SK-N-SH (cell line): ENCODE data around the gene SENP3. TPM values are rescaled to one million over a fixed set of nuclear protein-coding genes. Genes with fewer than 3 reads are reported as not detected.

Experiments
- CTCF ChIA-PET: fragments of 300-600, 350-600 bp; formaldehyde crosslinking; extraction: SDS; loops from one replicate; lab custom pipeline; 2021; lab: Yijun Ruan, JAX
- POLR2A ChIA-PET: fragments of 350-600 bp; sonication (Branson Sonifier 250); formaldehyde crosslinking; extraction: SDS; loops from one replicate; lab custom pipeline; 2020; ENCODE audit warnings: antibody characterized with exemption, inconsistent platforms; lab: Yijun Ruan, JAX
- DNase-seq: peaks from one replicate; pipeline ENCODE4 v3.0.0; 2012
- H2AFZ ChIP-seq: fragments of 200-600 bp; sonication (generic); 2 replicates; pipeline ENCODE4 v1.8.1; 2016; ENCODE audit warnings: antibody characterized with exemption, mild to moderate bottlenecking, low read depth
- H3F3A ChIP-seq: fragments of 200-600 bp; sonication (generic); replicated peaks from 2 replicates; pipeline ENCODE3; 2016; ENCODE audit warnings: antibody characterized with exemption, mild to moderate bottlenecking; ENCODE audit not compliant: insufficient read depth
- H3K27ac ChIP-seq, 2 experiments: fragments of 200-500 bp in 1 of 2; fragments of 200-600 bp in 1 of 2; sonication (Bioruptor generic) in 1 of 2; sonication (generic), shearing (Covaris generic) in 1 of 2; 2 replicates each; pipeline versions ENCODE4 v1.5.1 to v1.6.1; 2014 to 2016; ENCODE audit warnings: low read depth in 2 of 2, inconsistent platforms in 1 of 2, low read length in 1 of 2, mild to moderate bottlenecking in 1 of 2, mixed read lengths in 1 of 2
- H3K27me3 ChIP-seq: fragments of 200-600 bp; sonication (generic), shearing (Covaris generic); 2 replicates; pipeline ENCODE4 v1.6.1; 2016; ENCODE audit warnings: mixed run types; ENCODE audit not compliant: insufficient read depth
- H3K36me3 ChIP-seq, 2 experiments: fragments of 200-500 bp in 1 of 2; fragments of 200-600 bp in 1 of 2; sonication (Bioruptor generic) in 1 of 2; sonication (generic) in 1 of 2; replicated peaks in 1 of 2; 2 replicates each; pipeline versions ENCODE3 to v1.5.1; 2014 to 2016; ENCODE audit warnings: low read length in 1 of 2, mild to moderate bottlenecking in 1 of 2; ENCODE audit not compliant: insufficient read depth in 2 of 2, control insufficient read depth in 1 of 2
- H3K4me1 ChIP-seq, 2 experiments: fragments of 200-500 bp in 1 of 2; fragments of 200-600 bp in 1 of 2; sonication (Bioruptor generic) in 1 of 2; sonication (generic), shearing (Covaris generic) in 1 of 2; 2 replicates each; pipeline versions ENCODE4 v1.5.1 to v1.6.1; 2014 to 2016; ENCODE audit warnings: low read depth in 1 of 2, low read length in 1 of 2, mixed run types in 1 of 2; ENCODE audit not compliant: insufficient read depth in 2 of 2, control insufficient read depth in 1 of 2
- H3K4me2 ChIP-seq: fragments of 200-600 bp; sonication (generic), shearing (Covaris generic); 2 replicates; pipeline ENCODE4 v1.6.1; 2017; ENCODE audit warnings: mixed run types
- H3K4me3 ChIP-seq, 2 experiments: fragments of 200-500 bp in 1 of 2; fragments of 200-600 bp in 1 of 2; sonication (Bioruptor generic) in 1 of 2; sonication (generic), shearing (Covaris generic) in 1 of 2; 2 replicates each; pipeline versions ENCODE4 v1.5.1 to v1.8.1; 2014 to 2016; ENCODE audit warnings: low read depth in 2 of 2, inconsistent platforms in 1 of 2, low read length in 1 of 2, mild to moderate bottlenecking in 1 of 2, mixed read lengths in 1 of 2, moderate library complexity in 1 of 2
- H3K79me2 ChIP-seq: fragments of 200-600 bp; sonication (generic); 2 replicates; pipeline ENCODE4 v1.8.1; 2017; ENCODE audit warnings: mild to moderate bottlenecking; ENCODE audit not compliant: insufficient read depth
- H3K9ac ChIP-seq: fragments of 200-600 bp; sonication (generic); 2 replicates; pipeline ENCODE4 v1.6.1; 2017; ENCODE audit warnings: mixed run types
- H3K9me2 ChIP-seq: fragments of 200-600 bp; sonication (generic); 2 replicates; pipeline ENCODE4 v1.6.1; 2017; ENCODE audit warnings: mixed run types
- H3K9me3 ChIP-seq: fragments of 200-600 bp; sonication (generic); 2 replicates; pipeline ENCODE4 v1.6.1; 2017; ENCODE audit warnings: mixed run types, mild to moderate bottlenecking, moderate library complexity
- H4K20me1 ChIP-seq: fragments of 200-600 bp; sonication (generic); 2 replicates; pipeline ENCODE4 v1.6.1; 2017; ENCODE audit warnings: mild to moderate bottlenecking, mixed run types; ENCODE audit not compliant: insufficient read depth
- ELF1 ChIP-seq: IDR thresholded peaks from 2 replicates; pipeline ENCODE4 v1.4.0; 2012
- EZH2phosphoT487 ChIP-seq: fragments of 200-600 bp; sonication (generic); IDR thresholded peaks from 2 replicates; pipeline ENCODE4 v1.6.1; 2017; ENCODE audit warnings: low read depth, mixed run types, mild to moderate bottlenecking, antibody characterized with exemption, moderate library complexity, borderline replicate concordance
- FOSL2 ChIP-seq: IDR thresholded peaks from 2 replicates; pipeline ENCODE4 v1.4.0; 2012; ENCODE audit warnings: low read depth, mild to moderate bottlenecking, moderate library complexity, borderline replicate concordance
- FOXJ3 ChIP-seq: sonication (generic); formaldehyde crosslinking; IDR thresholded peaks from 2 replicates; pipeline ENCODE4 v1.5.1; 2020; ENCODE audit warnings: mild to moderate bottlenecking, missing genetic modification reagents
- GABPA ChIP-seq: IDR thresholded peaks from 2 replicates; pipeline ENCODE4 v1.4.0; 2012; ENCODE audit warnings: low read depth, mild to moderate bottlenecking
- GATA2 ChIP-seq: sonication (generic); formaldehyde crosslinking; IDR thresholded peaks from 2 replicates; pipeline ENCODE4 v1.5.0; 2020; ENCODE audit warnings: mild to moderate bottlenecking, missing genetic modification reagents
- MXI1 ChIP-seq: IDR thresholded peaks from 2 replicates; pipeline ENCODE4 v1.6.1; 2012; ENCODE audit warnings: mild to moderate bottlenecking, low read depth, low read length, improper control_type of control experiment
- POLR2AphosphoS5 ChIP-seq: IDR thresholded peaks from 2 replicates; pipeline ENCODE4 v1.6.1; 2012; ENCODE audit warnings: low read depth, low read length
- RFX5 ChIP-seq: IDR thresholded peaks from 2 replicates; pipeline ENCODE4 v1.6.1; 2012; ENCODE audit warnings: mild to moderate bottlenecking, improper control_type of control experiment, low read length
- RXRA ChIP-seq: IDR thresholded peaks from 2 replicates; pipeline ENCODE4 v1.4.0; 2012; ENCODE audit warnings: low read depth, mild to moderate bottlenecking, borderline replicate concordance
- SIN3A ChIP-seq: IDR thresholded peaks from 2 replicates; pipeline ENCODE4 v1.6.1; 2012; ENCODE audit warnings: low read depth, mild to moderate bottlenecking, low read length, moderate library complexity, borderline replicate concordance
- TEAD4 ChIP-seq: IDR thresholded peaks from 2 replicates; pipeline ENCODE4 v1.4.0; 2012; ENCODE audit warnings: mild to moderate bottlenecking, borderline replicate concordance; ENCODE audit not compliant: insufficient read depth
- WGBS: methylation state at CpG from one replicate; pipeline ENCODE4 v1.1.6; 2017; ENCODE audit warnings: low lambda C conversion rate; 5-methylcytosine and 5-hydroxymethylcytosine counted together
- polyA plus RNA-seq, 3 experiments: library from polyadenylated mRNA; depleted of rRNA; stranded (reverse); fragments of >200 nt; gene quantifications; 2 replicates each; pipeline ENCODE4 v1.2.3, GENCODE V29; 2012
- TF ChIP-seq, protein P1 (sequence below): fragments of 150-350 bp; IDR thresholded peaks from 2 replicates; pipeline ENCODE4 v1.6.1; 2016; ENCODE audit warnings: mild to moderate bottlenecking, low read depth, low read length
- TF ChIP-seq, protein P2 (sequence below): IDR thresholded peaks from 2 replicates; pipeline ENCODE4 v1.4.0; 2012; ENCODE audit warnings: low read depth, borderline replicate concordance
- TF ChIP-seq, protein P3 (sequence below): IDR thresholded peaks from 2 replicates; pipeline ENCODE4 v1.4.0; 2012; ENCODE audit warnings: low read depth
- TF ChIP-seq, protein P4 (sequence below): IDR thresholded peaks from 2 replicates; pipeline ENCODE4 v1.6.1; 2012; ENCODE audit warnings: mild to moderate bottlenecking, low read depth, low read length, moderate library complexity
- TF ChIP-seq, protein P5 (sequence below): IDR thresholded peaks from 2 replicates; pipeline ENCODE4; 2012
- TF ChIP-seq, protein P6 (sequence below): fragments of 200-600 bp; sonication (generic); IDR thresholded peaks from 2 replicates; pipeline ENCODE4 v1.6.1; 2017; ENCODE audit warnings: antibody characterized with exemption, mild to moderate bottlenecking, moderate library complexity

The SENP3 gene
- polyA plus RNA-seq, 1 of the 3 experiments (the other 2 are of a cell fraction) = 80.8 TPM

DNA sequence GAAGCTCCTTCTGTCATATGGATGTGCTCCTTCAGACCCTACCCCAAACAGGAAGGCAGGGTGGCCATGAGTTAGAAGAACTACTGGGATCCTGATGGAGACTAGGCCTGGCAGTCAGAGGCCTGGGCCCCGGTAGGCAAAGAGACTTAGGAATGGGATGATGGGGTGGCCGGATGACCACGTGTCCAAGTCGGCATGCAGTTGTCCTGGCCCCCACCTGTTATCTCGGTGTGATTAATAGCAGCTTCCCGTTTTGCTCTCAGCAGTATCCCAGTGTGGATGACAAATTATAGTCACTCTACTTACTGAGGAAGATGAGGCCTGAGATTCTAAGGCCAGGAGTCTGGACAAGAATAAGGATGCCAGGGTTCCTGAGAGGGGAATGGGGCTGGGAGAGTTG lies 11.4 kb upstream of the SENP3 start:
- Histone ChIP-seq H3K4me2 (no peak overlapping the region), H2AFZ (no peak overlapping the region), H3K9ac (no peak overlapping the region), H3K36me3 (peaks cover 0 to 4% of the 10 kb centered on the region in 2 experiments), H3K9me2 (no peaks in the 10 kb centered on the region), H3K79me2 (no peaks in the 10 kb centered on the region), H3K9me3 (no peaks in the 10 kb centered on the region), H3F3A (no peaks in the 10 kb centered on the region), H3K27me3 (no peaks in the 10 kb centered on the region), H4K20me1 (no peaks in the 10 kb centered on the region), H3K27ac (no peak overlapping the region), H3K4me1 (peaks cover 0 to 8% of the 10 kb centered on the region in 2 experiments; a peak in 1 of 4 replicates), H3K4me3 (no peak overlapping the region)
- no peak for DNase-seq
- 84% methylated on average over 6 of the region's 6 CpGs for WGBS
- ChIA-PET POLR2A (interaction anchor here (1.6 kb wide), 1 partner anchor 10 kb away, joined by 7 read pairs; the partner anchor contains the start of gene SENP3), CTCF (interaction anchor here (3.0 to 7.8 kb wide), 2 partner anchors 11 to 36 kb away, joined by 26 to 55 read pairs; partner anchors contain the start of gene SENP3)
- TF ChIP-seq GABPA (no peak), FOXJ3 (CRISPR knock-in tag) (no peak), POLR2AphosphoS5 (no peak), EZH2phosphoT487 (no peak), ELF1 (no peak), TEAD4 (no peak), GATA2 (CRISPR knock-in tag) (no peak), RFX5 (no peak)
- TF ChIP-seq, protein P1, sequence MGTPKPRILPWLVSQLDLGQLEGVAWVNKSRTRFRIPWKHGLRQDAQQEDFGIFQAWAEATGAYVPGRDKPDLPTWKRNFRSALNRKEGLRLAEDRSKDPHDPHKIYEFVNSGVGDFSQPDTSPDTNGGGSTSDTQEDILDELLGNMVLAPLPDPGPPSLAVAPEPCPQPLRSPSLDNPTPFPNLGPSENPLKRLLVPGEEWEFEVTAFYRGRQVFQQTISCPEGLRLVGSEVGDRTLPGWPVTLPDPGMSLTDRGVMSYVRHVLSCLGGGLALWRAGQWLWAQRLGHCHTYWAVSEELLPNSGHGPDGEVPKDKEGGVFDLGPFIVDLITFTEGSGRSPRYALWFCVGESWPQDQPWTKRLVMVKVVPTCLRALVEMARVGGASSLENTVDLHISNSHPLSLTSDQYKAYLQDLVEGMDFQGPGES = no peak
- TF ChIP-seq, protein P2, sequence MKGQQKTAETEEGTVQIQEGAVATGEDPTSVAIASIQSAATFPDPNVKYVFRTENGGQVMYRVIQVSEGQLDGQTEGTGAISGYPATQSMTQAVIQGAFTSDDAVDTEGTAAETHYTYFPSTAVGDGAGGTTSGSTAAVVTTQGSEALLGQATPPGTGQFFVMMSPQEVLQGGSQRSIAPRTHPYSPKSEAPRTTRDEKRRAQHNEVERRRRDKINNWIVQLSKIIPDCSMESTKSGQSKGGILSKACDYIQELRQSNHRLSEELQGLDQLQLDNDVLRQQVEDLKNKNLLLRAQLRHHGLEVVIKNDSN = no peak

DNA sequence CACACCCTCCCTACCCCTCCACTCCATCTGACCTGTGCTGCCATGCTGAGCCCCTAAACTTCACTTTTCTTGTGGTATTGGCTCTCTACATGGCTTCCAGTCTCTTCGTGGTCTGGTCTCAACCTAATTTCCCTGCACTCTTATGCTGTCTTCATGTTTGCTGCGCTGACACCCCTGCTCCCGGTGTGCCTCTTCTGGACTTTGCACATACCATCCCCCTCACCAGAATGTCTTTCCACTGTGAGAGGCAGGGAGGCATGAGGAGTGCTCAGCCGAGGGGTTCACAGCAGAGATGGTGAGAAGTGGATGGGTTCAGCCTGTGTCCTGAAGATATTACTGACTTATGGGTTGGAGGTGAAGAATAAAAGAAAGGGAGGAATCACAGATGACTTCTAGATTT lies 10.3 kb upstream of the SENP3 start:
- Histone ChIP-seq H3F3A (no peaks in the 10 kb centered on the region), H3K27me3 (no peaks in the 10 kb centered on the region), H3K4me2 (no peak overlapping the region), H3K27ac (no peak overlapping the region), H3K9ac (no peak overlapping the region), H3K4me1 (peaks cover 0 to 8% of the 10 kb centered on the region in 2 experiments; a peak in 1 of 4 replicates), H3K9me2 (no peaks in the 10 kb centered on the region), H2AFZ (no peak overlapping the region), H3K9me3 (no peaks in the 10 kb centered on the region), H4K20me1 (no peaks in the 10 kb centered on the region), H3K4me3 (no peak overlapping the region), H3K79me2 (no peaks in the 10 kb centered on the region), H3K36me3 (peaks cover 0 to 4% of the 10 kb centered on the region in 2 experiments)
- no peak for TF ChIP-seq MXI1
- TF ChIP-seq, protein P3, sequence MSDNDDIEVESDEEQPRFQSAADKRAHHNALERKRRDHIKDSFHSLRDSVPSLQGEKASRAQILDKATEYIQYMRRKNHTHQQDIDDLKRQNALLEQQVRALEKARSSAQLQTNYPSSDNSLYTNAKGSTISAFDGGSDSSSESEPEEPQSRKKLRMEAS = no peak
- TF ChIP-seq RXRA = no peak
- TF ChIP-seq GATA2 (CRISPR knock-in tag) = no peak
- TF ChIP-seq SIN3A = no peak
- no peak for TF ChIP-seq FOSL2
- no peak for TF ChIP-seq EZH2phosphoT487
- TF ChIP-seq, protein P4, sequence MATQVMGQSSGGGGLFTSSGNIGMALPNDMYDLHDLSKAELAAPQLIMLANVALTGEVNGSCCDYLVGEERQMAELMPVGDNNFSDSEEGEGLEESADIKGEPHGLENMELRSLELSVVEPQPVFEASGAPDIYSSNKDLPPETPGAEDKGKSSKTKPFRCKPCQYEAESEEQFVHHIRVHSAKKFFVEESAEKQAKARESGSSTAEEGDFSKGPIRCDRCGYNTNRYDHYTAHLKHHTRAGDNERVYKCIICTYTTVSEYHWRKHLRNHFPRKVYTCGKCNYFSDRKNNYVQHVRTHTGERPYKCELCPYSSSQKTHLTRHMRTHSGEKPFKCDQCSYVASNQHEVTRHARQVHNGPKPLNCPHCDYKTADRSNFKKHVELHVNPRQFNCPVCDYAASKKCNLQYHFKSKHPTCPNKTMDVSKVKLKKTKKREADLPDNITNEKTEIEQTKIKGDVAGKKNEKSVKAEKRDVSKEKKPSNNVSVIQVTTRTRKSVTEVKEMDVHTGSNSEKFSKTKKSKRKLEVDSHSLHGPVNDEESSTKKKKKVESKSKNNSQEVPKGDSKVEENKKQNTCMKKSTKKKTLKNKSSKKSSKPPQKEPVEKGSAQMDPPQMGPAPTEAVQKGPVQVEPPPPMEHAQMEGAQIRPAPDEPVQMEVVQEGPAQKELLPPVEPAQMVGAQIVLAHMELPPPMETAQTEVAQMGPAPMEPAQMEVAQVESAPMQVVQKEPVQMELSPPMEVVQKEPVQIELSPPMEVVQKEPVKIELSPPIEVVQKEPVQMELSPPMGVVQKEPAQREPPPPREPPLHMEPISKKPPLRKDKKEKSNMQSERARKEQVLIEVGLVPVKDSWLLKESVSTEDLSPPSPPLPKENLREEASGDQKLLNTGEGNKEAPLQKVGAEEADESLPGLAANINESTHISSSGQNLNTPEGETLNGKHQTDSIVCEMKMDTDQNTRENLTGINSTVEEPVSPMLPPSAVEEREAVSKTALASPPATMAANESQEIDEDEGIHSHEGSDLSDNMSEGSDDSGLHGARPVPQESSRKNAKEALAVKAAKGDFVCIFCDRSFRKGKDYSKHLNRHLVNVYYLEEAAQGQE = no peak
- TF ChIP-seq, protein P5, sequence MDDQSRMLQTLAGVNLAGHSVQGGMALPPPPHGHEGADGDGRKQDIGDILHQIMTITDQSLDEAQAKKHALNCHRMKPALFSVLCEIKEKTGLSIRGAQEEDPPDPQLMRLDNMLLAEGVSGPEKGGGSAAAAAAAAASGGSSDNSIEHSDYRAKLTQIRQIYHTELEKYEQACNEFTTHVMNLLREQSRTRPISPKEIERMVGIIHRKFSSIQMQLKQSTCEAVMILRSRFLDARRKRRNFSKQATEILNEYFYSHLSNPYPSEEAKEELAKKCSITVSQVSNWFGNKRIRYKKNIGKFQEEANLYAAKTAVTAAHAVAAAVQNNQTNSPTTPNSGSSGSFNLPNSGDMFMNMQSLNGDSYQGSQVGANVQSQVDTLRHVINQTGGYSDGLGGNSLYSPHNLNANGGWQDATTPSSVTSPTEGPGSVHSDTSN = no peak
- TF ChIP-seq RFX5 = no peak
- TF ChIP-seq, protein P6, sequence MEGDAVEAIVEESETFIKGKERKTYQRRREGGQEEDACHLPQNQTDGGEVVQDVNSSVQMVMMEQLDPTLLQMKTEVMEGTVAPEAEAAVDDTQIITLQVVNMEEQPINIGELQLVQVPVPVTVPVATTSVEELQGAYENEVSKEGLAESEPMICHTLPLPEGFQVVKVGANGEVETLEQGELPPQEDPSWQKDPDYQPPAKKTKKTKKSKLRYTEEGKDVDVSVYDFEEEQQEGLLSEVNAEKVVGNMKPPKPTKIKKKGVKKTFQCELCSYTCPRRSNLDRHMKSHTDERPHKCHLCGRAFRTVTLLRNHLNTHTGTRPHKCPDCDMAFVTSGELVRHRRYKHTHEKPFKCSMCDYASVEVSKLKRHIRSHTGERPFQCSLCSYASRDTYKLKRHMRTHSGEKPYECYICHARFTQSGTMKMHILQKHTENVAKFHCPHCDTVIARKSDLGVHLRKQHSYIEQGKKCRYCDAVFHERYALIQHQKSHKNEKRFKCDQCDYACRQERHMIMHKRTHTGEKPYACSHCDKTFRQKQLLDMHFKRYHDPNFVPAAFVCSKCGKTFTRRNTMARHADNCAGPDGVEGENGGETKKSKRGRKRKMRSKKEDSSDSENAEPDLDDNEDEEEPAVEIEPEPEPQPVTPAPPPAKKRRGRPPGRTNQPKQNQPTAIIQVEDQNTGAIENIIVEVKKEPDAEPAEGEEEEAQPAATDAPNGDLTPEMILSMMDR = no peak
- CTCF ChIA-PET = interaction anchor here (1.6 to 7.8 kb wide), 2 partner anchors 10 to 36 kb away, joined by 3 to 55 read pairs; partner anchors contain the start of gene SENP3
- no peak for DNase-seq
- POLR2A ChIA-PET = no interaction called here
- 93% methylated on average over 4 of the region's 4 CpGs for WGBS
